Neural cell (in vitro differentiated cells): ENCODE data around the gene ETFB. TPM values are rescaled to one million over a fixed set of nuclear protein-coding genes. Genes with fewer than 3 reads are reported as not detected.

Source experiments
- H2AFZ ChIP-seq: fragments of 200-600, 300-800 bp; sonication (generic), shearing (Covaris generic); 2 replicates; pipeline ENCODE4 v1.6.0; 2014; ENCODE audit warnings: low read depth, mild to moderate bottlenecking, antibody characterized with exemption, low read length, moderate library complexity
- H3F3A ChIP-seq: fragments of 200-600 bp; shearing (Covaris generic); 2 replicates; pipeline ENCODE4 v1.6.1; 2016; ENCODE audit warnings: mild to moderate bottlenecking, moderate library complexity, mixed read lengths, antibody characterized with exemption, low read length; ENCODE audit not compliant: insufficient read depth, poor library complexity, severe bottlenecking
- H3K27ac ChIP-seq: fragments of 200-600, 300-800 bp; sonication (generic), shearing (Covaris generic); 2 replicates; pipeline ENCODE4 v1.5.1; 2014; ENCODE audit warnings: mild to moderate bottlenecking, low read length, moderate library complexity
- H3K27me3 ChIP-seq: fragments of 300-800, 200-600 bp; sonication (generic), shearing (Covaris generic); 2 replicates; pipeline ENCODE4 v1.6.0; 2014; ENCODE audit warnings: mild to moderate bottlenecking, low read depth, low read length, moderate library complexity; ENCODE audit not compliant: insufficient read depth
- H3K36me3 ChIP-seq: fragments of 300-800, 200-600 bp; sonication (generic), shearing (Covaris generic); 2 replicates; pipeline ENCODE4 v1.5.1; 2014; ENCODE audit warnings: mild to moderate bottlenecking, antibody characterized with exemption, low read length, moderate library complexity; ENCODE audit not compliant: insufficient read depth
- H3K4me2 ChIP-seq: fragments of 300-800, 200-600 bp; sonication (generic), shearing (Covaris generic); 2 replicates; pipeline ENCODE4 v1.6.0; 2014; ENCODE audit warnings: mild to moderate bottlenecking, low read length
- H3K4me3 ChIP-seq: fragments of 300-800, 200-600 bp; sonication (generic), shearing (Covaris generic); 2 replicates; pipeline ENCODE4 v1.5.1; 2014; ENCODE audit warnings: mild to moderate bottlenecking, low read length, moderate library complexity
- H3K79me2 ChIP-seq: fragments of 200-600 bp; shearing (Covaris generic); replicated peaks from 2 replicates; pipeline ENCODE4 v1.6.0; 2014; ENCODE audit warnings: mild to moderate bottlenecking, low read length, moderate library complexity; ENCODE audit not compliant: insufficient read depth
- H3K9ac ChIP-seq: fragments of 300-800, 200-600 bp; sonication (generic), shearing (Covaris generic); 2 replicates; pipeline ENCODE4 v1.6.1; 2016; ENCODE audit warnings: mild to moderate bottlenecking, low read length, mixed read lengths
- H3K9me2 ChIP-seq: fragments of 200-600 bp; shearing (Covaris generic); 2 replicates; pipeline ENCODE4 v1.6.1; 2016; ENCODE audit warnings: mild to moderate bottlenecking, low read length, mixed read lengths; ENCODE audit not compliant: insufficient read depth
- H3K9me3 ChIP-seq: fragments of 200-600, 300-800 bp; sonication (generic), shearing (Covaris generic); 2 replicates; pipeline ENCODE4 v1.6.1; 2016; ENCODE audit warnings: mild to moderate bottlenecking, mixed run types, low read length, moderate library complexity, mixed read lengths
- H4K20me1 ChIP-seq: fragments of 200-600 bp; shearing (Covaris generic); 2 replicates; pipeline ENCODE4 v1.6.1; 2016; ENCODE audit warnings: mild to moderate bottlenecking, mixed run types; ENCODE audit not compliant: insufficient read depth
- CTCF ChIP-seq: fragments of 450-650 bp; IDR thresholded peaks from 2 replicates; pipeline ENCODE4 v1.5.1; 2014; ENCODE audit warnings: antibody characterized with exemption, mild to moderate bottlenecking, moderate library complexity; ENCODE audit not compliant: poor library complexity, severe bottlenecking
- EP300 ChIP-seq: fragments of 450-650 bp; conservative IDR thresholded peaks from 2 replicates; pipeline ENCODE4 v1.6.1; 2014; ENCODE audit warnings: antibody characterized with exemption, mild to moderate bottlenecking, moderate library complexity; ENCODE audit not compliant: poor library complexity, severe bottlenecking
- EZH2 ChIP-seq: fragments of 200-600, 300-800 bp; shearing (Covaris generic), sonication (generic); IDR thresholded peaks from 2 replicates; pipeline ENCODE4 v1.6.1; 2014; ENCODE audit warnings: antibody characterized with exemption, low read length, borderline replicate concordance, mild to moderate bottlenecking; ENCODE audit not compliant: insufficient read depth, poor library complexity, severe bottlenecking
- MXI1 ChIP-seq: fragments of 450-650 bp; conservative IDR thresholded peaks from 2 replicates; pipeline ENCODE4 v1.6.1; 2014; ENCODE audit warnings: antibody characterized with exemption, mild to moderate bottlenecking; ENCODE audit not compliant: poor library complexity, severe bottlenecking
- POLR2AphosphoS5 ChIP-seq: IDR thresholded peaks from 2 replicates; pipeline ENCODE4 v1.6.1; 2012
- RAD21 ChIP-seq: fragments of 450-650 bp; conservative IDR thresholded peaks from 2 replicates; pipeline ENCODE4 v1.6.1; 2014; ENCODE audit warnings: antibody characterized with exemption, mild to moderate bottlenecking, moderate library complexity
- REST ChIP-seq: IDR thresholded peaks from 2 replicates; pipeline ENCODE4 v1.6.1; 2012; ENCODE audit warnings: borderline replicate concordance
- SMC3 ChIP-seq: fragments of 450-650 bp; conservative IDR thresholded peaks from 2 replicates; pipeline ENCODE4 v1.6.1; 2014; ENCODE audit warnings: antibody characterized with exemption, mild to moderate bottlenecking, moderate library complexity; ENCODE audit not compliant: poor library complexity
- TAF1 ChIP-seq: IDR thresholded peaks from 2 replicates; pipeline ENCODE4 v1.6.1; 2012; ENCODE audit warnings: low read depth
- polyA plus RNA-seq: library from polyadenylated mRNA; depleted of rRNA; stranded (reverse); fragments of >200 nt; gene quantifications from 2 replicates; pipeline ENCODE4 v1.2.3, GENCODE V29; 2014

ETFB gene
- polyA plus RNA-seq, 1 donor from 2014 or later, result 383 TPM

- H3K9ac ChIP-seq, result no peak within 1 kb of the TSS
- no peaks in the 10 kb centered on the region for H4K20me1 ChIP-seq
- no peaks in the 10 kb centered on the region for H3K36me3 ChIP-seq
Observed at GRCh38 chr19:51372649-51373504, 6.7 kb upstream of the ETFB start, which contains the start of gene NKG7. TSS of gene NKG7 (minus strand) at chr19:51372654. CDS start at chr19:51372535, 119 bp downstream.

More at GRCh38 chr19:51372649-51373504, 6.7 kb upstream of the ETFB start, which contains the start of gene NKG7:
- H3F3A ChIP-seq, result no peaks in the 10 kb centered on the region
- H2AFZ ChIP-seq, result no peak within 1 kb of the TSS
- TF ChIP-seq MXI1 (no peak), TAF1 (no peak), CTCF (no peak), RAD21 (no peak), REST (no peak), EP300 (no peak), POLR2AphosphoS5 (no peak), EZH2 (no peak), SMC3 (no peak)
- H3K4me2 ChIP-seq, result no peak within 1 kb of the TSS
- no peaks in the 10 kb centered on the region for H3K79me2 ChIP-seq
- no peaks in the 10 kb centered on the region for H3K27me3 ChIP-seq
- H3K4me3 ChIP-seq, result no peak within 1 kb of the TSS
- H3K9me2 ChIP-seq, result no peaks in the 10 kb centered on the region
- no peak within 1 kb of the TSS for H3K27ac ChIP-seq
- no peaks in the 10 kb centered on the region for H3K9me3 ChIP-seq
